Measurements from ENCODE around the gene MCTP1. TPM values are rescaled to one million over a fixed set of nuclear protein-coding genes. Genes with fewer than 3 reads are reported as not detected.

Gene MCTP1
- total RNA-seq, 1 donor from 2014 or later: 3.4 TPM

GRCh38 chr5:95093211-95093610, 191.7 kb downstream of the MCTP1 start:
- no peak for DNase-seq (ENCODE audit: low spot score)
- Mint-ChIP-seq H3K9me3 (ENCODE audit: low read depth) (peaks cover 15% of the 10 kb centered on the region), H3K4me1 (ENCODE audit: low read depth) (no peaks in the 10 kb centered on the region), H3K4me3 (ENCODE audit: unreplicated experiment) (no peak overlapping the region), H3K36me3 (ENCODE audit: low read depth) (peaks cover 2% of the 10 kb centered on the region), H3K27me3 (ENCODE audit: low read depth) (peaks cover 4% of the 10 kb centered on the region), H3K27ac (ENCODE audit: unreplicated experiment) (no peak overlapping the region)
- no peak for TF ChIP-seq CTCF (IDR thresholded peaks at IDR 0.05)

GRCh38 chr5:95090774-95091173, 194.1 kb downstream of the MCTP1 start:
- peaks cover 2% of the 10 kb centered on the region for H3K36me3 Mint-ChIP-seq (ENCODE audit: low read depth)
- no peak for TF ChIP-seq CTCF (IDR thresholded peaks at IDR 0.05)
- no peak for DNase-seq (ENCODE audit: low spot score)
- no peaks in the 10 kb centered on the region for H3K4me1 Mint-ChIP-seq (ENCODE audit: low read depth)
- peaks cover 1% of the 10 kb centered on the region for H3K27me3 Mint-ChIP-seq (ENCODE audit: low read depth)
- no peak overlapping the region for H3K4me3 Mint-ChIP-seq (ENCODE audit: unreplicated experiment)
- H3K9me3 Mint-ChIP-seq (ENCODE audit: low read depth): peaks cover 15% of the 10 kb centered on the region
- H3K27ac Mint-ChIP-seq (ENCODE audit: unreplicated experiment): no peak overlapping the region

DNA sequence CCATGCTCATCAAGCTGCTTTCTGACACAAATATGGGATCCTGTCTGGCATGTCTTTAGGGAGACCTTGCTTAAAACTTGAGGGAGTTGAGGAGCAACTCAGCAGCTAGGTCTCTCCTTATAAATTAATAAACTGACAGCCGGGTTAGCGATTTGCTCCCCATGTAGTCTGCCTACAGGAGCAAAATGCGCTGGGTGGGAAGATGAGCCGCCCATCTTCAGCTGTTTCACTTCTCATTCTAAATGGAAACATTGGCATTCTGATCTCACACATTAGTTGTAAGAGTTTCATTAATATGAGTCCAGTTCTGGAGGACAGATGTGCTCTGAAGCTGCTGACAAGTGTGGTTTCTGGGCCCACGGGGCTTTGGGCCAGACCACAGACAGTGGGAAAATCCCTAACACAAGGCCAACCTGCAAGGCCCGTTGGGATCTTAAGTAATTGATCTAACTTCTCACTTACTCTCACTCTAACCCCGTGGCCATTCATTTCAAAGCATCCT, 197.0 kb downstream of the MCTP1 start:
- Mint-ChIP-seq H3K36me3 (ENCODE audit: low read depth) (peaks cover 2% of the 10 kb centered on the region), H3K4me1 (ENCODE audit: low read depth) (peaks cover 8% of the 10 kb centered on the region), H3K4me3 (ENCODE audit: unreplicated experiment) (no peak overlapping the region), H3K9me3 (ENCODE audit: low read depth) (peaks cover 12% of the 10 kb centered on the region), H3K27me3 (ENCODE audit: low read depth) (peaks cover 1% of the 10 kb centered on the region), H3K27ac (ENCODE audit: unreplicated experiment) (no peak overlapping the region)
- DNase-seq (ENCODE audit: low spot score): no peak
- no peak for TF ChIP-seq CTCF (IDR thresholded peaks at IDR 0.05)

DNA sequence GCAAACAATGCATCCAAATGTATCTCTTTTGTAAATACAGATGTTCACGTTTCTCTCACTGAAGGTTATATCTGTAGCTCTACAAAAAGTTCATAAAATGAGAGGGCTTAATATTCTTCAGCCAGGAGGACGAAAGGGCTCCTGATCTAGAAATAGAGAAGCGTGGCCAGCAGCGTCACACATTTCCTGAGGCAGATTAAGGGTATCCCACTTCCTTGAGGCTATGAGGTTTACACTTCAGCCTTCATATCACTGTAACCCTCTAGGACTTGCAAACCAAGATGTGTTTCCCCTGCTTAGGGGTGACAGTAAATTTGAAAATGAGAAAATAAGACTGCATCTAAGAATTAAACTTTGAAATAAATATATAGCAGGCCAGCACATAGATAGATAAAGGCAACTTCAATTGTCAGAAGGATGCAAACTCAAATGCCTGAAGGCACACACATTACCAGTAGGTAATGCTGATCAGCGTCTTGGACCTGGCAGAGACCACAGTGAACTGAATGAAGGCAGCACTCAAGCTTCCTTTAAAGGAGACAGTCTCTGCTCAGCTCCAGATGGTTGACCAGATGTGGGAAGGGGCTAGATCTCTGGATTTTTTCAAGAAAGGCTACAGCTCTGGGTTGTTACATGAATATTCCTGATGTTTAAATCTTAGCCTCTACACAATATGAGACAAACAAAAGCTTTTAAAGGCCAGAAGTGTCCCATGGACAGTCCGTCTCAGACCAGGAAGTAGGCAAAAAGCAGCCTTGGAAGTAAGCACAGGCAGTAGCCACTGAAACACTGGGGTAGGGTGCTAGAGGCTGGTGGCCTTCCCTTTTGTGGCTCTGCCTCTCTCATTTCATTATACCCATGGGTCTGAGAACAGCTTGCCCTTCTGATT, 197.7 kb downstream of the MCTP1 start:
- no peak for DNase-seq (ENCODE audit: low spot score)
- H3K27ac Mint-ChIP-seq (ENCODE audit: unreplicated experiment): no peak overlapping the region
- no peak overlapping the region for H3K4me3 Mint-ChIP-seq (ENCODE audit: unreplicated experiment)
- no peak for TF ChIP-seq CTCF (IDR thresholded peaks at IDR 0.05)
- H3K4me1 Mint-ChIP-seq (ENCODE audit: low read depth): peaks cover 9% of the 10 kb centered on the region
- H3K36me3 Mint-ChIP-seq (ENCODE audit: low read depth): peaks cover 2% of the 10 kb centered on the region
- peaks cover 12% of the 10 kb centered on the region for H3K9me3 Mint-ChIP-seq (ENCODE audit: low read depth)
- peaks cover 1% of the 10 kb centered on the region for H3K27me3 Mint-ChIP-seq (ENCODE audit: low read depth)

GRCh38 chr5:95084757-95085156, 200.1 kb downstream of the MCTP1 start:
- Mint-ChIP-seq H3K4me3 (ENCODE audit: unreplicated experiment) (no peak overlapping the region), H3K36me3 (ENCODE audit: low read depth) (no peaks in the 10 kb centered on the region), H3K9me3 (ENCODE audit: low read depth) (no peaks in the 10 kb centered on the region), H3K4me1 (ENCODE audit: low read depth) (peaks cover 21% of the 10 kb centered on the region), H3K27me3 (ENCODE audit: low read depth) (no peaks in the 10 kb centered on the region), H3K27ac (ENCODE audit: unreplicated experiment) (no peak overlapping the region)
- no peak for DNase-seq (ENCODE audit: low spot score)
- no peak for TF ChIP-seq CTCF (IDR thresholded peaks at IDR 0.05)
